Measurements from ENCODE around the gene PLPPR2.
A peak's percentile ranks its signal among the peaks of the same experiment; 100 is the strongest.
"Not testable (repeated sequence)": the region's sequence is repeated elsewhere in the genome, so short reads cannot be mapped to it uniquely, and the experiment has no call there.

Gene PLPPR2

DNA sequence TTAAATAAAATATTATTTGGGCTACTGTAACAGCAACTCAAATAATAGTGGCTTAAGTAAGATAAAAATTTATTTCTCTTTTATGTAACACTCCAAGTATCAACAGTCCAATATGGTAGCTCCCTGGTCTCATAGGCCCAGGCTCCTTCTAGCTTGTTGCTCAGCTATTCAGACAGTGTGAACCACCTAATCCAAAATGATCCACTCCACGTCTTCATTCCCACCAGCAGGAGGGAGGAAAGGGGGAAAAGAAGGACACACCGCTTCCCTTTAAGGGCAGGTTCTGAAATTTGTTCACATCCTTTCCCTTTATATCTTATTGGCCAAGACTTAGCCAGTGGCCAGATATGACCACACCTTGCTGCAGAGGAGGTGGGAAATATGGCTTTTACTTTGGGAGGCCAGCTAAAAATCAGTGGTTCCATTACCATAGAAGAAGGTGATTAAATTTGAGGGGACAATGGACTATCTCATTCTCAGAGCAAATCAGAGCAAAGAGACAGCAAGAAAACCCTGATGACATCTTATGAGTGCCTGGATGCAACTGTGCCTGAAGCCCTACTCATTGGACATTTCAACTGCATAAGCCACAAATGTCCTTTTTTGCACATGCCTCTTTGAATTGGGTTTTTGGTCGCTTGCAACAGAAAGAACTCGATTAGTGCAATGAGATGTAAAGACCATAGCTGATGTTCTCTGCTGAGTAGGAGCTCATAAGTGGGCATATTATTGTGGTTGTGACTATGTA, 35.9 kb downstream of the PLPPR2 start:
- DNase-seq: no peak

DNA sequence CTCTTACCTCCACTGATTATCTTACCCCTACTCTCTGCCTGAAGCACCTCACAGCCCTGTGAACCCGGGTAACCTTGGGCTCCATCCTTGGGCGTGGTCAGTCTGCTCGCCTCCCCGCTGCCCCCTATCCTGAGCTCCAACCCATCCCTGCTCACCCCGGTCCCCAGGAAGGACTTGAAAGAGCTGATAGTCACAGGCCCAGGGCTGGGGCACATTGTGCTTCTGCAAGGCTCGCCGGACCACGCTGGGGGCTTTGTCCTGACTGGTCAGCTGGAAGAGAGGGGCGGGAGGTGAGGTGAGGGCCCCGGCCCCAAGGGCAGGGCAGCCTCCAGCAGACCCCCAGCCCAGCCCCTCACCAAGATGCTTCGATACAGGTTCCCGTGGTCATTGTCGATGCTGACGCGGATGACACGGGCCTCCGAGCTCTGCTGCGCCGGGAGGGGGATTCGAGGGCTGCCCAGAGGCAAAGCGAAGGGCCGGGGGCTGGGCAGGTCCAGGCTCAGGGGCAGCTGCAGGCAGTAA, 41.9 kb downstream of the PLPPR2 start:
- DNase-seq: no peak

DNA sequence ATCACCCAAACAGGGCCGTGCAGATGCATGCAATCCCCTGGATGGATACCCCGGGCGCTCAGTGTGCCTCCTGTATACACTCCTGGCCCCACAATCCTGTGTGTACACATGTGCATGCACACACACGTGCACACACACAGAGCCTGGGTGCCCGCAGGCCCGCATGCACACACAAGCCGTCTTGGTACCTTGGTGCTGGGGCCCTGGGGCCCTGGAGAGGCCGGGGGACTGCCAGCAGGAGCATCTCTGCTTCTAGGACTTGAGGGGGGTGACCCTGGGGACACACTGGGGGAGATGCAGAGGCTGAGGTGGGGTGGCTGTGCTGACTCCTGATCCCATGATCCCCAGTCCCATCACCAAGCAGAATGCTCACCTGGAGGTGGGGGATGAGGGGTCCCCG, 44.4 kb downstream of the PLPPR2 start:
- no peak for DNase-seq

DNA sequence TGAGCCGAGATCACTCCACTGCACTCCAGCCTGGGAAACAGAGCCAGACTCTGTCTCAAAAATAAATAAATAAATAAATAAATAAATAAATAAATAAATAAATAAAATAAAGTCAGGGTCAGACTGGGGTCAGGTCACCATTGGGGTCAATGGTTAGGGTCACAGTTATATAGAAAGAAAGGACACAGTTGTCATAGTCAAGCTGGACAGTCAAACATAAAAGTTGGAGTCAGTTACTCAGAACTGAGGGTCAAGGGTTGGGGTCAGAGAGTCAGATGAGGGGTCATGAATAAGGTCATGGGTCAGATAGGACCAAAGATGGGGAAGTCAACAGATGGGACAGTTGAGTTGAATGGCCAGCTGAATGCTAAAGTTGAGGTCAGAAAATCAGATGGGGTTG, 45.6 kb downstream of the PLPPR2 start:
- DNase-seq: no peak

DNA sequence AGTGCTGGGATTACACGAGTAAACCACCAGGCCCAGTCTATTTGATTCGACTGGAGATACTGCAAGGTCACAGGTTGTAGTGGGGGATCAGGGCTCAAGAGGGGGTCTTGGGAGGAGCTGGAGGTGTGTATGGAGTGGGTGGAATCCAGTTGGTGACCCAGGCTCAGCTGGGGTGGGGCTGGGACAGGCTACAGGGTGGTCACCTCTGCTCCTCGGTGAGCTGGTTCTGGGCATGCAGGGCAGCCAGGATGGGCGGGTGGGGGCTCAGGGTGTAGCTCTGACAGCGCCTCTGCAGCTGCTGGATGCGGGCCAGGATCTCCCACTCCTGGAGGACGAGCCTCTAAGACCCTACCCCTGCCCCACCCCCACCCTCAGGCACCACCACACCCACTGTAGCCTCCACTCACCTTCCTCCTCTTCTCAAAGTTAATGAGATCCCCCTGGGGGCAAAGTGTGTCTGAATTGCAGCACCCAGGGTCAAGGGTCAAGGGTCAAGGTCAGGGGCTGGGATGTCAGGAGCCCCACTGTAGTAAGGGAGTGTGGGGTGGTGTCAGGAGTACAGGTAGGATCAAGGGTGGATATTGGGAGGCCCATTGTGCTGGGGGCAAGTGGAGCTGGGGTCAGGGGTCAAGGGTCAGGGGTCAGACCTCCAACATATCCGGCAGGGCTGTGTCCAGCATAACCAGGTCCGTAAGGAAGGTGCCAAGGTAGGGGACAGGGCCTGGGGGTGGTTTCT, 46.7 kb downstream of the PLPPR2 start:
- no peak for DNase-seq

DNA sequence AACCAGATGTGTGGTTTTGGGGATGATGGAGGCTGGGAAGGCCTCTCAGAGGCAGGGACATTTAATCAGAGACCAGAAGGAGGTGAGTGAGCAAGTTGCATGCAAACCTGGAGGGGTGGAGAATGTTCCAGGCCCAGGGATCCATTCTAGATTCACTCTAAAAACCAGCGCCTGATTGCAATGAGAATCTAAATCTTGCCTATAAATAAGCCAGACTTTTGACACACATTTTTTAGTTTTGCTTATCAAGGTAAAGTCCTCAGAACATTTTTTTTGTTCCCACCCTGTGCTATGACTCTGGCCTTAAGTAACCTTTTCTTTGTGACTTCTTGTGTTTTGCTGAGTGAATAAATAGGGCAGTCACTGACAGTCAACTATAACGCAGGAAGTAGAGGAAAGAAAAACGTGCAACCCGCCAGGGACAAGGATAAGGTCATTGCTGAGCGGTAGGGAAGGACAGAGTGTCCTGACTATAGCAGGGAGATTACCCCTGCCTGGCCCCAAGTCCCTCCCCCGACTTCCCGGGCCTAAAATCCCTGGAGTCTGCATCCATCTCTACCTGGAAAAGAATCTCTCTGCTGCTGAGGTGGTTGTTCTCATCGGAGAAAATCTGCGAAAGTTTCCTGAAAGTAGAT, 49.5 kb downstream of the PLPPR2 start:
- DNase-seq: no peak

DNA sequence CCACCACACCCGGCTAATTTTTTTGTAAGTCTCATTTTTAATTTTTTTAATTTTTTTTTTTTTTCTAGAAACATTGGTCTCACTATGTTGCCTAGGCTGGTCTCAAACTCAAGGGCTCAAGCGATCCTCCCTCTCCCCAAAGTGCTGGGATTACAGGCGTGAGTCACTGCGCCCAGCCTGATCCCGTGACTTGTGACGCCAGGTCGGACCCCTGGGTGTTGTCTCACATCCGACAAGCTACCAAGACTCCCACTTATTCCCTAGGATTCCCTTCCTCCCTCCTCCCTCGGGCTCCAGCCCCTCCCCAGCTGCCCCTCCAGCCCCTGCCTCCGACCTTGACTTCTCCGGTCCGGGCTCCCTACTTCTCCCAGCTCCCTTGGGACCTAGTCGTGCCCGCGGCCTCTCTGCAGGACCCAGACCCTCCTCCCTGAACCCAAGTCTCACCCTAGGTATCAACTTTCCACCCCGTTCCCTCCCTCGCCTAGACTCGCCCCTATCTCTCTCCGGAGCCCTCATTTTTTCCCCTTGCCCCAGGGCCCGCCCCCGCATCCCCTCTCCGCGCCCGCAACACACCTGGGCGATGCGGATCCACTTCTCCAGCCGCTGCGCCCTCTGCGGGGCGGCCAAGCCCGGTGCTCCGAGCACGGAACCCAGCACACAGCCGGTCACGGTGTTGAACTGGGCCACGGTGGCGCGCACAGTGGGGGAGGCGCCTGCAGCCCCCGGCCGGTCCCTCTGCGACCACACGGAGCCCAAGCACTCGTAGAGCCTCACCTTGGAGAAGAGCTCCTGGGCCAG, 50.8 kb downstream of the PLPPR2 start:
- DNase-seq: peak in 2 of 51 donors; percentile 7 to 12

DNA sequence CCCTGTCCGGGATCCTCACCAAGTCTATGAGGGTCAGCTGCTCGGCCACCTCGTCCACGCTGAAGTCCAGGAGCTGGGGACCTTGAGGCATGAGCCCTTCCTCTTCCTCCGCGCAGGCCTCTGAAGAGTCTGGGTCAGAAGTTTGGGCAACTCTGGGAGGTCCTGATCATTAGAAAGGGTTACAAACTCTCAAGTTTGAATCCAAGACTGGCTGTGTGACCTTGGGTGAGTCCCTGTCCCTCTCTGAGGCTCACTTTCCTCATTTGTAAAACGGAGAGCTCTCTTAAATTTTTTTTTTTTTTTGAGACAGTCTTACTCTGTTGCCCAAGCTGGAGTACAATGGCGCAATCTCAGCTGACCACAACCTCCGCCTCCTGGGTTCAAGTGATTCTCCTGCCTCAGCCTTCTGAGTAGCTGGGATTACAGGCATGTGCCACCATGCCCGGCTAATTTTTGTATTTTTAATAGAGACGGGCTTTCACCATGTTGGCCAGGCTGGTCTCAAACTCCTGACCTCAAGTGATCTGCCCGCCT, 51.5 kb downstream of the PLPPR2 start:
- DNase-seq: not testable (repeated sequence)

DNA sequence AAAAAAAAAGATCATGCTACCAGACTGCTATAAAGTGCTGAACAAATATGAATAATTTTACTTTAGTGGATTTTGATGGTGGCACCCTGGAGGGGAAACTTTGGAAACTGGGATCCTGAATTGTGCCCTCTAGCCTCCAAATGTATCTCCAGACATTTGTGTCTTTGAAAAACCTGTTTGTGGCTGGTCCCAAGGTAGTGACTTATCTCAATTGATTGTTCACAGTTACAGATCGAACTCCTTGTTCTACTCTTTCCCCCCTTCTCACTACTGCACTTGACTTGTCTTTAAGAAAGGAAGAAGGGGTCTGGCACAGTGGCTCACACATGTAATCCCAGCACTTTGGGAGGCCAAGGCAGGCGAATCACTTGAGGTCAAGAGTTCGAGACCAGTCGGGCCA, 53.4 kb downstream of the PLPPR2 start:
- no peak for DNase-seq

DNA sequence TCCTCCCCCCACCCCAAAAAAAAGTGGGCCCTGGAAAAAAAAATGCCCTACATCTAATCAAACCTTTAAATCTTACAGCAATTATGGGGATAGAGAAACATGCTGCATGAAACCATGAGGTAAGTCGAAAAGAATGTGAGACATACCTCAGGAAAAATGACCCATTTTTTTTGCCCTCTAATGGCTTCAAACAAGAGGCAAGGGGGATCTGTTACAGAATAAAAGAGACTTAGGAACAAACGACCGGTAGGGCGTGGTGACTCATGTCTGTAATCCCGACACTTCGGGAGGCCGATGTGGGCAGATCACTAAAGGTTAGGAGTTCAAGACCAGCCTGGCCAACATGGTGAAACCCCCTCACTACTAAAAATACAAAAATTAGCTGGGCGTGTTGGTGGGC, 55.5 kb downstream of the PLPPR2 start:
- no peak for DNase-seq

DNA sequence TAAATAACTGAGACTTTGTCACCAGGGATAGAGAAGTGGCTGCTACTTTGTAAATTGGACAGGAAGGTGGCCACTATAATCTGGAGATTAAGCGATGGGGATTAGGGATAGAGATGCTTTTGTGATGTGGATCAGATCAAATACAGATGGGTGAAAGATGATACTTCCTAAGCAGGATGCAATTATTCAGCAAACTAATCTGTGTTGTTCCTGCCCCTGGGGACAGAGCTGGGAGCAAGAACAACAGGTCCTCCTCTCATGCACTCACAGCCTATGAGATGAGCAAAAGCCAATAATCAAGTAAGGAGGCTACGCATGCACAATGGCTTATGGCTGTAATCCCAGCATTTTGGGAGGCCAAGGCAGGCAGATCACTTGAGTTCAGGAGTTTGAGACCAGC, 59.3 kb downstream of the PLPPR2 start:
- no peak for DNase-seq

Data from hypothalamus (tissue), 51 donors.